ENCODE data around the gene TRAPPC3.

TRAPPC3 gene

GRCh38 chr1:36172983-36173382 lies 23.7 kb upstream of the TRAPPC3 start:
- H3K27ac Mint-ChIP-seq, result peak overlapping the region; percentile 7
- H3K27me3 Mint-ChIP-seq (ENCODE audit: low read depth), result no peaks in the 10 kb centered on the region
- peaks cover 44% of the 10 kb centered on the region for H3K36me3 Mint-ChIP-seq (ENCODE audit: low read depth)
- no peak for DNase-seq (ENCODE audit: low spot score)
- H3K4me3 Mint-ChIP-seq, result no peak overlapping the region
- H3K4me1 Mint-ChIP-seq (ENCODE audit: low read depth), result peaks cover 5% of the 10 kb centered on the region
- no peaks in the 10 kb centered on the region for H3K9me3 Mint-ChIP-seq

DNA sequence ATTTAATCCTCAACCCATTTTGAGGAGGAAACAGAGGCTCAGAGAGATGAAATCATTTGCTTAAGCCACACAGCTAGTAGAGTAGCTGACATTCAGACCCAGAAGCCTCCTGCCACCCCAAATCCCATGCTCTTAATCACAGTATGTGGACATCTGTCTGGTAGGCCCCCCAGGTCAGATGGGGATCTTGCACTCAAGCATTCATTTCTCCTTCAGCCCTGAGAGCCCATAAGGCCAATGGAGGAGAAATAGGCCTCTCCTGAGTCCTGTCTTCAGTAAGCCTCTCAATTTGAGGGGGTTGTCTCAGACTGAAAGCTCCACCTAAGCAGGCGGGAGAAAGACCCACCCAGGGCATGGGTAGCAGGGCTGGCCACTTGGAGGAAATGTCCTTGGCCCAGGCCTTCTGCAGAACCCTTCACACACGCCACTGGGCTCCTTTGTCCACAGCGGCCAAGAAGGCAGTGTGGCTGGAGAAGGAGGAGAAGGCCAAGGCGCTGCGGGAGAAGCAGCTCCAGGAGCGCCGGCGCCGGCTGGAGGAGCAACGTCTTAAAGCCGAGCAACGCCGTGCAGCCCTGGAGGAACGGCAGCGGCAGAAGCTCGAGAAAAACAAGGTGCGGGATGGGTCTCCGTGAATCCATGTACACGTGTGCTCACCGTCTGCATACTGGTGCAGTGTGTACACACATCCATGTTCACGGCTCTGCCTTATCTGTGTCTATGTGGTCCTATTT lies 22.9 kb upstream of the TRAPPC3 start:
- no peak overlapping the region for H3K27ac Mint-ChIP-seq
- H3K4me3 Mint-ChIP-seq, result no peak overlapping the region
- H3K27me3 Mint-ChIP-seq (ENCODE audit: low read depth), result no peaks in the 10 kb centered on the region
- peaks cover 6% of the 10 kb centered on the region for H3K4me1 Mint-ChIP-seq (ENCODE audit: low read depth)
- no peak for DNase-seq (ENCODE audit: low spot score)
- H3K36me3 Mint-ChIP-seq (ENCODE audit: low read depth), result peaks cover 44% of the 10 kb centered on the region
- no peaks in the 10 kb centered on the region for H3K9me3 Mint-ChIP-seq

DNA sequence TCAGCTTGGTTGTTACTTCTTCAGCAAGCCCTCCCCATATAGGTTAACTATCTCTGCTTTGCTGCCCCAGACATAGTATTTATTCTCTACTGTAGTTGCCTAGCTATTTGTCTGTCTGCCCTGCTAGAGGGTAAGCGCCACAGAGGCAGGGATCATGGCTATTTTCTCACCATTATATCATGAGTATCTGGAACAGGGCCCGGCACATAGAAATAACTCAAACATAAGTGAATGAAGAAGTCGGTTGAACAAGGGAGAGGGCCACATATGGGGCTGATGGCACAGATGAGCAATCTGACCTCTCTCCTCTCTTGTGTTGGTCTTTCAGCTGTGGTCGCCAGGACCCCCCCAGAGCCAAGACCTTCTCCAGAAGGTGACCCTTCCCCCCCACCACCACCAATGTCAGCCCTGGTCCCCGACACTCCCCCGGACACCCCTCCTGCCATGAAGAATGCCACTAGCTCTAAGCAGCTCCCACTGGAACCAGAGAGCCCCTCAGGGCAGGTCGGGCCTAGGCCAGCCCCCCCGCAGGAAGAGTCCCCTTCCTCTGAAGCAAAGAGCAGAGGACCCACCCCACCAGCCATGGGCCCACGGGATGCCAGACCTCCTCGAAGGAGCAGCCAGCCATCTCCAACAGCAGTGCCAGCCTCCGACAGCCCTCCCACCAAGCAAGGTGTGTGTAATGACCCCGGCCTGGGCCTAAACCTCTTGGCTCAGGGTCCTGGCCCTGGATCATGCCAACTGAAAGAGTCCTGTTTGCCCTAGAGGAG lies 21.5 kb upstream of the TRAPPC3 start:
- H3K27me3 Mint-ChIP-seq (ENCODE audit: low read depth), result no peaks in the 10 kb centered on the region
- peaks cover 17% of the 10 kb centered on the region for H3K4me1 Mint-ChIP-seq (ENCODE audit: low read depth)
- H3K9me3 Mint-ChIP-seq, result no peaks in the 10 kb centered on the region
- no peak overlapping the region for H3K4me3 Mint-ChIP-seq
- DNase-seq (ENCODE audit: low spot score), result no peak
- peak overlapping the region; percentile 57 for H3K27ac Mint-ChIP-seq
- H3K36me3 Mint-ChIP-seq (ENCODE audit: low read depth), result peaks cover 52% of the 10 kb centered on the region

DNA sequence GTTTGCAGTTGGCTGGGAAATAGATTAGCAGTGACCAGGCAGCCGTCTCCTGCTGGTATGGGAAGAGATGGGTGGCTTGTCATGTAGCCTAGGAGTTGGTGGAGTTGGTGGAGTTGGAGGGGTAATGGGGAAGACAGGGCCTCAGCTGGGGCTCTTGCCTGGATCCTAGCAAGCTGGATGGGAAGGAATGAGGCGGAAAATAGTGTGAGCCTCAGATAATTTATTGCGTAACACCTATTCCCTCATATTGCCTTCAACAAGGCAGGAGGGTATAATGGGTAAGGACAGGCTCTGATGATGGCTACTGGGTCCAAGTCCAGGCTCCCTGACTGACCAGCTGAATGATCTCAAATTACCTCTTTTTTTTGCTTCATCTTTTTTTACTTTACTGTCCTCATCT lies 19.2 kb upstream of the TRAPPC3 start:
- no peak overlapping the region for H3K27ac Mint-ChIP-seq
- peaks cover 47% of the 10 kb centered on the region for H3K36me3 Mint-ChIP-seq (ENCODE audit: low read depth)
- H3K27me3 Mint-ChIP-seq (ENCODE audit: low read depth), result no peaks in the 10 kb centered on the region
- DNase-seq (ENCODE audit: low spot score), result no peak
- H3K9me3 Mint-ChIP-seq, result no peaks in the 10 kb centered on the region
- no peak overlapping the region for H3K4me3 Mint-ChIP-seq
- peaks cover 23% of the 10 kb centered on the region for H3K4me1 Mint-ChIP-seq (ENCODE audit: low read depth)

- Mint-ChIP-seq H3K27me3 (ENCODE audit: low read depth) (no peaks in the 10 kb centered on the region), H3K4me3 (no peak overlapping the region), H3K27ac (peak overlapping the region; percentile 49), H3K9me3 (no peaks in the 10 kb centered on the region), H3K36me3 (ENCODE audit: low read depth) (peaks cover 45% of the 10 kb centered on the region), H3K4me1 (ENCODE audit: low read depth) (peaks cover 34% of the 10 kb centered on the region)
- DNase-seq (ENCODE audit: low spot score), result no peak
These were observed 17.9 kb upstream of the TRAPPC3 start for GRCh38 chr1:36166938-36167905.

DNA sequence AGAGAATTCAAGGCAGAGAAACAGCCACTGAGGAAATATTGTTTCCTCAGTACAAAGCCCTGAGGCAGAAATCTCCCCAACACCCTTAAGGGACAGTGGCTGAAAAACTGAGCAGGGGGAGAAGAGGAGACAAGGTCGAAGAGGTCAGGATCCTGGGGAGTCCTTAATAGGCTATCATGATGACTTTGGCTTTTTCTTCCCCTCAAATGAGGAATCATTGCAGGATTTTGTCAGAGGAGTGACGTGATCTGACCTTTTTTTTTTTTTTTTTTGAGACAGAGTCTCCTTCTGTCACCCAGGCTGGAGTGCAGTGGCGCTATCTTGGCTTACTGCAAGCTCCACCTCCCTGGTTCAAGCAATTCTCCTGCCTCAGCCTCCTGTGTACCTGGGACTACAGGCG lies 16.9 kb upstream of the TRAPPC3 start:
- Mint-ChIP-seq H3K4me1 (ENCODE audit: low read depth) (peaks cover 44% of the 10 kb centered on the region), H3K4me3 (no peak overlapping the region), H3K27me3 (ENCODE audit: low read depth) (no peaks in the 10 kb centered on the region), H3K9me3 (no peaks in the 10 kb centered on the region), H3K36me3 (ENCODE audit: low read depth) (peaks cover 48% of the 10 kb centered on the region), H3K27ac (peak overlapping the region; percentile 53)
- no peak for DNase-seq (ENCODE audit: low spot score)

DNA sequence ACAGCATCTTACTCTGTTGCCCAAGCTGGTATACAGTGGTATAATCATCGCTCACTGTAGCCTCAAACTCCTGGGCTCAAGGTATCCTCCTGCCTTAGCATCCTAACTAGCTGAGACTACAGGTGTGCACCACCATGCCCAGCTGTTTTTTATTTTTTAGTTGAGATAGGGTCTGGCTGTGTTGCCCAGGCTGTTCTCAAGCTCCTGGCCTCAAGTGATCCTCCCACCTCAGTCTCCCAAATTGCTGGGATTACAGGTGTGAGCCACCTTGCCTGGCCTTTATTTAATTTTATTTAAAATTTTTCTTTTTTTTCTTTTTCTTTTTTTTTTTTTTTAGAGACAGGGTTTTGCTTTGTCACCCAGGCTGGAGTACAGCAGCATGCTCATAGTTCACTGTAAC lies 15.9 kb upstream of the TRAPPC3 start:
- no peaks in the 10 kb centered on the region for H3K27me3 Mint-ChIP-seq (ENCODE audit: low read depth)
- H3K4me1 Mint-ChIP-seq (ENCODE audit: low read depth), result peaks cover 52% of the 10 kb centered on the region
- peaks cover 48% of the 10 kb centered on the region for H3K36me3 Mint-ChIP-seq (ENCODE audit: low read depth)
- H3K4me3 Mint-ChIP-seq, result no peak overlapping the region
- DNase-seq (ENCODE audit: low spot score), result no peak
- no peaks in the 10 kb centered on the region for H3K9me3 Mint-ChIP-seq
- no peak overlapping the region for H3K27ac Mint-ChIP-seq

DNA sequence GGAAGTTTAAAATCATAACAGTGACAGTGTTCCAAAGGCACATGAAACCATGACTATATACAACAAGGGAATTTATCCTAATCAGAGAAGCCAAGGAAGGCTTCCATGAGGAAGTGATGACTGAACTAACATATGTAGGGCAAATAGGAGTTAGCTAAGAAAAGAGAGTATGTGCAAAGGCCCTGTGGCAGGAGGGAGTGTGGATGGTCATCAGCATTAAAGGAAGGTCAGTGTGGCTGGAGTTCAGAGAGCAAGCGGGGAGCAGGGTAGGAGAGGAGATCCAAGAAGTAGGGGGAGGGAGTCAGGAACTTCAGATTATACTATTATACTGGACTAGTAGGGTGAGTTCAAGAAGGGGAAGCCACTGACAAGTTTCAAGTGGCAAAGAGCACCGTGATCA lies 15.1 kb upstream of the TRAPPC3 start:
- no peak for DNase-seq (ENCODE audit: low spot score)

GRCh38 chr1:36163426-36163825 lies 14.1 kb upstream of the TRAPPC3 start:
- H3K36me3 Mint-ChIP-seq (ENCODE audit: low read depth), result peaks cover 55% of the 10 kb centered on the region
- no peaks in the 10 kb centered on the region for H3K9me3 Mint-ChIP-seq
- DNase-seq (ENCODE audit: low spot score), result no peak
- peaks cover 62% of the 10 kb centered on the region for H3K4me1 Mint-ChIP-seq (ENCODE audit: low read depth)
- H3K27me3 Mint-ChIP-seq (ENCODE audit: low read depth), result no peaks in the 10 kb centered on the region
- peak overlapping the region; percentile 93 for H3K27ac Mint-ChIP-seq
- peak overlapping the region; percentile 61 for H3K4me3 Mint-ChIP-seq

More for the DNA sequence above, 15.1 kb upstream of the TRAPPC3 start:
- Mint-ChIP-seq H3K4me3 (no peak overlapping the region), H3K27ac (peak overlapping the region; percentile 11), H3K36me3 (ENCODE audit: low read depth) (peaks cover 51% of the 10 kb centered on the region), H3K9me3 (no peaks in the 10 kb centered on the region), H3K27me3 (ENCODE audit: low read depth) (no peaks in the 10 kb centered on the region), H3K4me1 (ENCODE audit: low read depth) (peaks cover 57% of the 10 kb centered on the region)

DNA sequence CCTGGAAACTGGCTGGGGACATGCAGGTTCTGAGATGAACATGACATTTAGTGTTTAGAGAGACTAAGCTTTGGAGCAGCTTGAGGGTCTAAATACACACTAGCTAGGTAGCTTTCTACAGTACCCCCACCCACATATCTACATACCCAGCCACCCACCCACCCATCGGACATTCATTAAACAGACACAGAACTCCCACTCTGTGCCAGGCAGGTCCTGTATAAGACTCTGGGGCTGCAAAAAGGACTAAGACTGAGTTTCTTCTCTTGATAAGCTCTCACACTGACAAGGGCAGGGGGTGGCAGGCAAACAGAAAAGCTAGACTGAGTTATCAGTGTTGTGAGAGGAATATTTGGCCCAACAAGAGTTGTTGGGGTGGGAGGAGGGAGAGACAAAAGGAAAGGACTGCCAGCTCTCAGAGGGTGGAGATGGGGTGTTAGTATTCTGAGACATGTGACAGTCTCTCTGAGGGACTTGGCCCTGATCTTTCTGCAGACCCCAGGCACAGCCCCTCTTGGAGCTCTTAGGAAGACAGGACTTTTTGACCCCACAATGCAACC lies 13.5 kb upstream of the TRAPPC3 start:
- no peak for DNase-seq (ENCODE audit: low spot score)
- peak overlapping the region; percentile 93 for H3K27ac Mint-ChIP-seq
- H3K36me3 Mint-ChIP-seq (ENCODE audit: low read depth), result peaks cover 59% of the 10 kb centered on the region
- peak overlapping the region; percentile 83 for H3K4me3 Mint-ChIP-seq
- H3K4me1 Mint-ChIP-seq (ENCODE audit: low read depth), result peaks cover 68% of the 10 kb centered on the region
- H3K9me3 Mint-ChIP-seq, result no peaks in the 10 kb centered on the region
- no peaks in the 10 kb centered on the region for H3K27me3 Mint-ChIP-seq (ENCODE audit: low read depth)

DNA sequence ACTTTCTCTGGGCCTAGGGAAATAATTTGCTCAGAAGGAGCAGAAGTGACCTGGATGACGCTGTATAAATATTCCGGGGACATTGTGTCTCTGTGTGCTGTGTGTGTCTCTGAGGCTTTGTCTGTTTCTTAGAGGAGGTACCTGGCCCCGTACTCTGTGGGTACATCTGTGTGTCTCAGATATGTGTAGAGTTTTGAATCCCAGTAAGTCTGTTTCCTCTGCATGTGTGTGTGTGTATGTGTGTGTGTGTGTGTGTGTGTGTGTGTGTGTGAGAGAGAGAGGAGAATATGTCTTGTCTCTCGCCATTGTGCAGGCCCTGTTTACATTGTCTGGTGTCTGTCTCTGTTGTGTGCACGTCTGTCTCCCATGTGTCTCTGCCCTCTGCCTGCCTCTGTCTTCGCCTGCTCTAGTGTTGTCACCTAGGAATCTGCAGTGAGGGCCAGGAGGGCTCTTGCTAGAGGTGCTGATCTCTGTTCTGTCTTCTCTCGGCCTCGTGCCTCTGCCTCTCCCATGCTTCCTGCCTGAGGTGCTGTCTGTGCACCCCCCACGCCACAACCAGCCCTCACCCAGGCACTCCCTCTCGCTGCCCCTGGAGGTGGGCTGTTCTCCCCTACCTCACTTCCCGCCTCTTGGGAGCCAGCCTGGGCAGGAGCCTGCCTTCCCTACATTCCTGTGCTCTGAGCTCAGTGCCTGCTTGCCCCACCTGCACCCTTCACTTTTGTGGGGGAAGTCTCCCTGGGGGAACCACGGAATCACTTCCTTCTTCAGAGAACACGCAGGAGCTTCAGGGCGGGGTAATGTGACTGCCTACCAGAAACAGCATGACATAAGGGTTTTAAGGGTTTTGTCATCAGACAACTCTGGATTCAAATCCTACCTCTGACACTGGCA lies 12.6 kb upstream of the TRAPPC3 start:
- Mint-ChIP-seq H3K27ac (peak overlapping the region; percentile 93), H3K9me3 (no peaks in the 10 kb centered on the region), H3K4me3 (peak overlapping the region; percentile 83), H3K4me1 (ENCODE audit: low read depth) (peaks cover 69% of the 10 kb centered on the region), H3K27me3 (ENCODE audit: low read depth) (no peaks in the 10 kb centered on the region), H3K36me3 (ENCODE audit: low read depth) (peaks cover 62% of the 10 kb centered on the region)
- DNase-seq (ENCODE audit: low spot score), result peak; percentile 23

GRCh38 chr1:36160949-36161485 lies 11.7 kb upstream of the TRAPPC3 start:
- Mint-ChIP-seq H3K27ac (peak overlapping the region; percentile 93), H3K36me3 (ENCODE audit: low read depth) (peaks cover 57% of the 10 kb centered on the region), H3K27me3 (ENCODE audit: low read depth) (no peaks in the 10 kb centered on the region), H3K4me3 (peak overlapping the region; percentile 83), H3K9me3 (no peaks in the 10 kb centered on the region), H3K4me1 (ENCODE audit: low read depth) (peaks cover 63% of the 10 kb centered on the region)
- DNase-seq (ENCODE audit: low spot score), result peak; percentile 77

Data from T-helper 2 cell treated with Interferon-gamma antibody and Interleukin-4, amounts not matched to agents 5 μg/mL and 100 μg/mL, for 36 hours (primary cell).